Neuron (in vitro differentiated cells): ENCODE results near the gene KLHL17.

Source experiments
- H2AFZ ChIP-seq: one replicate; pipeline ENCODE4 v1.6.1; 2013; ENCODE audit warnings: low read depth, mild to moderate bottlenecking, inconsistent platforms, low read length, moderate library complexity
- H3K27me3 ChIP-seq: one replicate; pipeline ENCODE4 v1.6.1; 2013; ENCODE audit warnings: low read length; ENCODE audit not compliant: insufficient read depth
- H3K36me3 ChIP-seq: one replicate; pipeline ENCODE4 v1.6.1; 2013; ENCODE audit warnings: low read length; ENCODE audit not compliant: insufficient read depth
- H3K4me1 ChIP-seq: one replicate; pipeline ENCODE4 v1.6.1; 2013; ENCODE audit warnings: low read length; ENCODE audit not compliant: insufficient read depth
- H3K4me3 ChIP-seq: 2 replicates; pipeline ENCODE4 v1.5.1; 2013; ENCODE audit warnings: mild to moderate bottlenecking, low read length, moderate library complexity
- H3K9me3 ChIP-seq: one replicate; pipeline ENCODE4 v1.6.1; 2013; ENCODE audit warnings: low read length

Gene KLHL17

DNA sequence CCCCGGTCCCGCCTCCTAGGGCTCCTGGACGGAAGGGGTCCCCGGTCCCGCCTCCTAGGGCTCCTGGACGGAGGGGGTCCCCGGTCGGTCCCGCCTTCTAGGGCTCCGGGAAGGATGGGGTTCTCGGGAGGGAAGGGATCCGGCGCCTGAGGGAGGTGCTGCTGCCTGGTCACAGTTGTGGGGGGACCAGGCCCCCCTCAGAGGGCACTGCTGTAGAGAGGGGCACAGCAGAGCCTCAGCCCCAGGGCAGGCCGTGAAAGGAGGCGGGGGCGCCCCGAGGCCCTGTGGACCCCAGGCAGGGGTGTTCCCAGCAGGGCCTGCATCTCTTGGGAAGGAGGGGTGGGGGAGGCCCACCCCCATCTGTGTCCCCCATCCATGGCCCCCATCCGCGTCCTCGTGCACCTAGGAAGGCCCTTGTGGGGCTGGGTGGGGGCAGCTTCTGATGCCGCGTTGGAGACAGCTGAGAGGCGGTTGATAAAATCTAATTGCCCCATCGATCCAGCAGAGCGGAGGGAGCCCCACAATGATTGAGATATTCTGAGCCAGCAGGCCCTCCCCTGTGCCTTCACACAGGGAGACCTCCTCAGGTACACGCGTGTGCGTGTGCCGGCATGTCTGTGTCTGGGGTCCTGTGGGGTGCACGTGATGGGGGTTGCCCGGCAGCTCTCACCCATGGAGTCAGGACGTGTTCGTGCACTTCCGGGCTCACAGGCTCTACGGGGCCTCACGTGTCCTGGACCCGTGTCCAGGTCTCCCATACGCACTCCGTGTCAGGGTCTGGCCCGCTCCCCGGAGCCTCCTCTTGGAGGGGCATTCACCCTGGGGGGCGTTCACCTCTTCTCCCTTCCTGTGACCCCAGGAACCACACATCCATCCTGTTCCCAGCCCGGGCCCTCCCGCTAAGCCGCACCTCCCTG is 23.8 kb upstream of the KLHL17 start:
- Histone ChIP-seq H2AFZ (no peak overlapping the region), H3K4me1 (peaks cover 64% of the 10 kb centered on the region), H3K4me3 (no peak overlapping the region), H3K9me3 (no peaks in the 10 kb centered on the region), H3K36me3 (no peaks in the 10 kb centered on the region), H3K27me3 (peaks cover 78% of the 10 kb centered on the region)

DNA sequence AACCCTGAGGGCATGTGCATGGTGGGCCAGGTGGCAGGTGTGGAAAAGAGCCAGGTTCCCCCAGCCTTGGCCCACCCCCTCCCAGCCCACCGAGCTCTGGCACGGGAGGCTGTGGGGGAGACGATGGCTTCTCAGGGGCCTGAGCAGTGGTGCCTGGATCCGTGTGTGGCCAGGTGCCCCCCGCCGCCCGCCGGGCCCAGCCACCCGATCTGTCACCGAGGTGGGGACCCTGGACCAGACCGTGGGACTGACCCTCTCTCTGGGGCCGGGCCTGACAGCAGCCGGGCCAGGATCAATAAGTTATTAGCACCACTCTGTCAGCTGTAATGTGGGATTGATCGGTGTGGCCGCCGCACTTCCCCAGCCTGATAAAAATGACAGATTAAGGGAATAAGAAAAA is 22.9 kb upstream of the KLHL17 start:
- Histone ChIP-seq H3K4me1 (peaks cover 59% of the 10 kb centered on the region), H3K9me3 (no peaks in the 10 kb centered on the region), H3K36me3 (no peaks in the 10 kb centered on the region), H3K4me3 (no peak overlapping the region), H2AFZ (no peak overlapping the region), H3K27me3 (peaks cover 69% of the 10 kb centered on the region)

DNA sequence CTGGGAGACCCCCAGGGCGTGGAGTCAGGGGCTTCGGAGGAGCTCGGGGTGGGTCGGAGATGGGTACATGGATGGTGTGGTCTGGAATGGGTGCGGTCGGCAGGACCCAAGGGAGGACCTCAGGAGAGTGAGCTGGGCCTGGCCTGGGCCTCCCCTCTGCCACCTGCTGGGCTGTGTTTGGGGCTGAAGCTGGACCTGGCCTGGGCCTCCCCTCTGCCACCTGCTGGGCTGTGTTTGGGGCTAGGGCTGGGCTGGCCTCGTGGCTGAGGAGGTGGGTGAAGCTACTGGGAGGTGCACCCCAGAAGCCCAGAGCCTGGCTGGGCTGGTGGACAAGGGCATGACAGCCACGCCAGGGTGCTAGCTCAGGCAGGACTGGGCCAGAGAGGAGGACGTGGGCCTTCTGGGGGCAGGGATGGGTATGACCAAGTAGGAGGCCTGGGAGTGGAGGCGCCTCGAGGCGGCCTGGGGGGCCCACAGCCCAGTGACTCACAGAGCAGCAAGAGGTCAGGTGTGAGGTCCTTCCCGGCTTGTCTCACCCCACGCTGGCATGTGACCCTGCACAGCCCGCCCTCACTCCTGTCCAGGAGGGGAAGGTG is 22.2 kb upstream of the KLHL17 start:
- Histone ChIP-seq H3K4me3 (no peak overlapping the region), H2AFZ (no peak overlapping the region), H3K4me1 (peaks cover 65% of the 10 kb centered on the region), H3K36me3 (no peaks in the 10 kb centered on the region), H3K9me3 (no peaks in the 10 kb centered on the region), H3K27me3 (peaks cover 69% of the 10 kb centered on the region)

DNA sequence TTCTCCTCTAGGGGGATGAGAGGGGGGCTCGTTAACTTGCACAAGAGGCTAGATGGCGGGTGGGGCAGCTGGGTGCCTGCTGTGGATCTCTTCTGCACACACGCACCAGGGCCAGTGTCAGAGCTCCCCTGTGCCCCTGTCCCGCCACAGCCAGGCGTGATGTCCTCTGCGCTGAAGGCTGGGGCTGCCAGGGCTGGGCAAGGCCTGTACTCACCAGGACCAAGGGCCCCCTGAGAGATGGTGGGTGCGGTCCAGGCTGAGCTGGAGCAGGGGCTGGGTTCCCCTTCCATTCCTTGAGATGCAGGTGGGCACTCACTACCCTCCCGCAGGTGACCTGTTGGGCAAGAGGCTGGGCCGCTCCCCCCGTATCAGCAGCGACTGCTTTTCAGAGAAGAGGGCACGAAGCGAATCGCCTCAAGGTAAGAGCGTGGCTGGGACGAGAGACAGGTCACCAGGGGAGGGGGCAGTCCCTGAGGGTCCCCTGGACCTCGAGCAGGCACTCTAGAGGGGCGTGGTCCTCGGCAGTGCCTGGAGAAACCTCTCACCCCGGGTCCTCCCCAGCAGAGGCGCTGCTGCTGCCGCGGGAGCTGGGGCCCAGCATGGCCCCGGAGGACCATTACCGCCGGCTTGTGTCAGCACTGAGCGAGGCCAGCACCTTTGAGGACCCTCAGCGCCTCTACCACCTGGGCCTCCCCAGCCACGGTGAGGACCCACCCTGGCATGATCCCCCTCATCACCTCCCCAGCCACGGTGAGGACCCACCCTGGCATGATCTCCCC is 21.5 kb upstream of the KLHL17 start:
- Histone ChIP-seq H3K36me3 (no peaks in the 10 kb centered on the region), H3K27me3 (peaks cover 69% of the 10 kb centered on the region), H3K4me3 (no peak overlapping the region), H3K4me1 (peaks cover 71% of the 10 kb centered on the region), H3K9me3 (no peaks in the 10 kb centered on the region), H2AFZ (no peak overlapping the region)

DNA sequence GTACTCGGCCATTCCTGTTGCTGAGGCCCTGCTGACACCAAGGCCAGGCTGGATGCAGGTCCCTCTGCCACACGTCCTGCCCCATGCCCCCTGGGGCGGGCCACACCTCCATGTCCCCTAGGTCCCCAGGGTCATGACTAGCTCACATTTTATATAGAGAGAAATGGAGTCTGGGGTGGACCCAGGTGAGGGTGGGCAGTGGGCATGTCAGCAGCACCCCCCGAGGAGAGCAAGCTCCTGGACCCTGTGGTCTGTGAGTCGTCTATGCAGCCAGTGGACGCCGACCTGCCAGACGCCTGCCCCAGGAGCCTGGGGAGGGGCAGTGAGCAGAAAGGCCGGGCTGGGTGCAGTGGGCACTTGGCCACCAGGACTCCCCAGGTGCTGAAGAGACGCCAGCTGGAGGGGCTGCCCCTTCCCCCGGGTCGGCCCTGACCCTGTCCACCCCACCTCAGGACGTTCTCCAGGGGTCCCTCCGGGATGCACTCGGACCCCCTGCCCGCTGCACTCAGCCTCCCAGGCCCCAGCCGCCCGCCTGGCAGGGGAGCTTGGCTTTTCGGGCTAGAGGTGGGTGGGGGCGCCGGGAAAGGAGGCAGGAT is 20.8 kb upstream of the KLHL17 start:
- Histone ChIP-seq H3K4me1 (peaks cover 76% of the 10 kb centered on the region), H3K36me3 (no peaks in the 10 kb centered on the region), H2AFZ (no peak overlapping the region), H3K4me3 (no peak overlapping the region), H3K9me3 (no peaks in the 10 kb centered on the region), H3K27me3 (peaks cover 70% of the 10 kb centered on the region)

GRCh38 chr1:940107-941014 is 20.0 kb upstream of the KLHL17 start:
- Histone ChIP-seq H2AFZ (no peak overlapping the region), H3K4me1 (peaks cover 73% of the 10 kb centered on the region), H3K27me3 (peaks cover 64% of the 10 kb centered on the region), H3K4me3 (peak overlapping the region; percentile 2), H3K36me3 (peaks cover 6% of the 10 kb centered on the region), H3K9me3 (no peaks in the 10 kb centered on the region)

DNA sequence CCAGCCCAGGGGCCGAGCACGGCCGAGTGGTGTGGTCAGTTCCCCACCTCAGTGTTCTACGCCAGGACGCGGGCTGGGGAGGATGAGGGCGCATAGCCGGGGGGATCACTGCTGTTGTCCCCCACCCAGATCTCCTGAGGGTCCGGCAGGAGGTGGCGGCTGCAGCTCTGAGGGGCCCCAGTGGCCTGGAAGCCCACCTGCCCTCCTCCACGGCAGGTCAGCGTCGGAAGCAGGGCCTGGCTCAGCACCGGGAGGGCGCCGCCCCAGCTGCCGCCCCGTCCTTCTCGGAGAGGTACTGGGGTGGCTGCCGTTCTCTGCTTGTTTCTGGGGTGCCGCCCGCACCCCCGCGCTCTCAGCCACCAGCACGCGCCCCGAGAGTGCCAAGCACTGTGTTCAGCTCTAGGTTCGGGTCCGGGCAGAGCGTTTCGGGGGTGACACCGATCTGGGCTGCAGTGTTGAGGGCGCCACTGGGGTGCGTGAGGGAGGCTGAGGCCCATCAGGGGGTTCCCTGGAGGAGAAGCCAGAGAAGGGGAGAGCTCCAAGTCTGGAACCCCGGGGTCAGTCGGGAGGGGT is 19.3 kb upstream of the KLHL17 start:
- peaks cover 56% of the 10 kb centered on the region for H3K27me3 ChIP-seq
- peaks cover 66% of the 10 kb centered on the region for H3K4me1 ChIP-seq
- H2AFZ ChIP-seq: no peak overlapping the region
- H3K4me3 ChIP-seq: no peak overlapping the region
- no peaks in the 10 kb centered on the region for H3K9me3 ChIP-seq
- H3K36me3 ChIP-seq: peaks cover 12% of the 10 kb centered on the region

DNA sequence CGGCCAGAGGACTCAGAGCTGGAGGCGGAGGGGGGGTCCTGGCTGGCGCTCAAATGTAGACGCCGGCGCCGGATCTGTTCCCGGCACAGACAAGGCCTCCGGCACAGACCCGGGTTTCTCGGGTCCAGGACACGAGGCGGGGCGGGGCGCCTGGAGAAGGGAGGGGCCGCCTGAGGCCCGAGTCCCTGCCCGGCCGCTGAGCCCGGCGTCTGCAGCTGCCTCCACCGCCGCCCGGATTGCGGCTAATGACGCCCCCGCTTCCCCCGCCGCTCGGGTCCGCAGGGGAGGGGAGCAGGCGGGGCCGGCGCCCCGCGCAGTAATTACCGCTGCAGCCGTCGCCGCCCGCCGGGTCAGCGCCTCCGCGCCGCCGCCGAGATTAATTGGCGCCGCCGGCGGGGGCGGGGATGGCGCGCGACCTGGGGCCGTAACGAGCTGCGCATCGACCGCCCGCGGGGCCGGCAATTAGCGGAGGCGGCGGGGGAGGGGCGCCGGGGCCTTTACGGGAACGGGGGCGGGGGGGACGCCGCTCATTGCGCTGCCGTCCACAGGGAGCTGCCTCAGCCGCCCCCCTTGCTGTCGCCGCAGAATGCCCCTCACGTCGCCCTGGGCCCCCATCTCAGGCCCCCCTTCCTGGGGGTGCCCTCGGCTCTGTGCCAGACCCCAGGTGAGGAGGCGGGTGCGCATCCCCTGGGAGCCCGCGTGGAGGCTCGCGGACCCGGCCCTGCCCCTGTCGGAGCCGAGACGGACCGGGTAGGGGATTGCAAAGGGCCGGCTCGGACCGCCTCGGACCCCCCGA is 18.6 kb upstream of the KLHL17 start:
- peaks cover 16% of the 10 kb centered on the region for H3K36me3 ChIP-seq
- no peak overlapping the region for H2AFZ ChIP-seq
- no peak overlapping the region for H3K4me3 ChIP-seq
- no peaks in the 10 kb centered on the region for H3K9me3 ChIP-seq
- peaks cover 52% of the 10 kb centered on the region for H3K27me3 ChIP-seq
- peaks cover 60% of the 10 kb centered on the region for H3K4me1 ChIP-seq

- Histone ChIP-seq H3K4me1 (peaks cover 56% of the 10 kb centered on the region), H2AFZ (no peak overlapping the region), H3K9me3 (no peaks in the 10 kb centered on the region), H3K27me3 (peaks cover 49% of the 10 kb centered on the region), H3K4me3 (no peak overlapping the region), H3K36me3 (peaks cover 22% of the 10 kb centered on the region)
Measured at GRCh38 chr1:942411-942821, 18.0 kb upstream of the KLHL17 start.

DNA sequence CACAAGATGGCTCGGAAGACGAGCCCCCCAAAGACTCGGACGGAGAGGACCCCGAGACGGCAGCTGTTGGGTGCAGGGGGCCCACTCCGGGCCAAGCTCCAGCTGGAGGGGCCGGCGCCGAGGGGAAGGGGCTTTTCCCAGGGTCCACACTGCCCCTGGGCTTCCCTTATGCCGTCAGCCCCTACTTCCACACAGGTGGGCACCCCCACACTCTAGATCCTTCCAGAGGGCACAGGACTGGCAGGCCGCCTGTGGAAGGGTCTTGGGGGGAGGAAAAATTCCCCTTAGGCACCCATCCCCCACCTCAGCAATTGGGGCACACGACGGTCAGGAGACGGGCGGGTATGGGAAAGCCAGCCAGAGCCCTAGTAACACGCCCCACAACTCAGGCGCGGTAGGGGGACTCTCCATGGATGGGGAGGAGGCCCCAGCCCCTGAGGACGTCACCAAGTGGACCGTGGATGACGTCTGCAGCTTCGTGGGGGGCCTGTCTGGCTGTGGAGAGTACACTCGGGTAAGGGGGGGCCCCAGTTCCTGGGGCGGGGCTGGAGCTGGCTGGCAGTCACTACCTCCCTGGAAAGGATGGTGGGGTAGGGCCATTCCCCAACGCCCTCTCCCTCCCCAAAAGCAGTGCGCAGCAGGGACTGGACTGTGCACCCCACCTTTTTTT is 17.4 kb upstream of the KLHL17 start:
- Histone ChIP-seq H2AFZ (no peak overlapping the region), H3K27me3 (peaks cover 43% of the 10 kb centered on the region), H3K4me1 (peaks cover 54% of the 10 kb centered on the region), H3K9me3 (no peaks in the 10 kb centered on the region), H3K36me3 (peaks cover 27% of the 10 kb centered on the region), H3K4me3 (no peak overlapping the region)
